Fibroblast of lung (primary cell): ENCODE results near the gene ZNF575.

Experiments
- EZH2 ChIP-seq: IDR thresholded peaks from 2 replicates; pipeline ENCODE4 v1.5.1; 2012; ENCODE audit warnings: low read length, control low read depth, mild to moderate bottlenecking; ENCODE audit errors: missing control alignments
- TF ChIP-seq, protein P1 (sequence below), 2 donors: IDR thresholded peaks in 1 of 2; conservative IDR thresholded peaks in 1 of 2; 1 replicate in 1 of 2; 2 replicates in 1 of 2; pipeline ENCODE4 v1.5.1; 2011 to 2012; ENCODE audit warnings: low read length in 2 of 2, control low read depth in 1 of 2, inconsistent platforms in 1 of 2, low read depth in 1 of 2, mild to moderate bottlenecking in 1 of 2

GRCh38 chr19:43575955-43576878 lies 43.2 kb downstream of the ZNF575 start:
- TF ChIP-seq, protein P1, sequence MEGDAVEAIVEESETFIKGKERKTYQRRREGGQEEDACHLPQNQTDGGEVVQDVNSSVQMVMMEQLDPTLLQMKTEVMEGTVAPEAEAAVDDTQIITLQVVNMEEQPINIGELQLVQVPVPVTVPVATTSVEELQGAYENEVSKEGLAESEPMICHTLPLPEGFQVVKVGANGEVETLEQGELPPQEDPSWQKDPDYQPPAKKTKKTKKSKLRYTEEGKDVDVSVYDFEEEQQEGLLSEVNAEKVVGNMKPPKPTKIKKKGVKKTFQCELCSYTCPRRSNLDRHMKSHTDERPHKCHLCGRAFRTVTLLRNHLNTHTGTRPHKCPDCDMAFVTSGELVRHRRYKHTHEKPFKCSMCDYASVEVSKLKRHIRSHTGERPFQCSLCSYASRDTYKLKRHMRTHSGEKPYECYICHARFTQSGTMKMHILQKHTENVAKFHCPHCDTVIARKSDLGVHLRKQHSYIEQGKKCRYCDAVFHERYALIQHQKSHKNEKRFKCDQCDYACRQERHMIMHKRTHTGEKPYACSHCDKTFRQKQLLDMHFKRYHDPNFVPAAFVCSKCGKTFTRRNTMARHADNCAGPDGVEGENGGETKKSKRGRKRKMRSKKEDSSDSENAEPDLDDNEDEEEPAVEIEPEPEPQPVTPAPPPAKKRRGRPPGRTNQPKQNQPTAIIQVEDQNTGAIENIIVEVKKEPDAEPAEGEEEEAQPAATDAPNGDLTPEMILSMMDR (conservative IDR thresholded peaks at IDR 0.05 in 1 of 2, IDR thresholded peaks at IDR 0.05 in 1 of 2; ENCODE audit: low read depth in 1 of 2, low read length in 2 of 2) = no peak
- TF ChIP-seq EZH2 = no peak
